GM21528 (cell line): ENCODE data around the gene RAB1B.
"Not testable (repeated sequence)": the region's sequence is repeated elsewhere in the genome, so short reads cannot be mapped to it uniquely, and the experiment has no call there.

Experiments used
- ATAC-seq: cut with Tn5 transposase; IDR thresholded peaks from one replicate; pipeline ENCODE4 v1.9.1; 2021; ENCODE audit warnings: mild to moderate bottlenecking, moderate library complexity; ENCODE audit not compliant: unreplicated experiment, low FRiP score

The RAB1B gene

GRCh38 chr11:66239511-66239910 lies 28.9 kb upstream of the RAB1B start:
- ATAC-seq = no peak

GRCh38 chr11:66239998-66240780 lies 28.2 kb upstream of the RAB1B start:
- no peak for ATAC-seq

- no peak for ATAC-seq
Measured at GRCh38 chr11:66240781-66241136, 27.7 kb upstream of the RAB1B start.

GRCh38 chr11:66242095-66242765 lies 26.2 kb upstream of the RAB1B start:
- ATAC-seq = no peak

- no peak for ATAC-seq
Measured at GRCh38 chr11:66243782-66244535, 24.5 kb upstream of the RAB1B start.

GRCh38 chr11:66247295-66247694 lies 21.1 kb upstream of the RAB1B start:
- ATAC-seq = no peak

- ATAC-seq = no peak
Measured at GRCh38 chr11:66247801-66248200, 20.6 kb upstream of the RAB1B start.

- no peak for ATAC-seq
Measured at GRCh38 chr11:66248903-66249302, 19.5 kb upstream of the RAB1B start.

GRCh38 chr11:66251809-66252208 lies 16.6 kb upstream of the RAB1B start:
- ATAC-seq = no peak

GRCh38 chr11:66253081-66253480 lies 15.4 kb upstream of the RAB1B start:
- not testable (repeated sequence) for ATAC-seq

- ATAC-seq = no peak
Measured at GRCh38 chr11:66258473-66258893, 10.0 kb upstream of the RAB1B start.

- no peak for ATAC-seq
Measured at GRCh38 chr11:66259225-66259624, 9.2 kb upstream of the RAB1B start.

GRCh38 chr11:66259956-66260355 lies 8.5 kb upstream of the RAB1B start:
- no peak for ATAC-seq

GRCh38 chr11:66261578-66261977 lies 6.9 kb upstream of the RAB1B start:
- ATAC-seq = no peak

GRCh38 chr11:66262191-66262590 lies 6.2 kb upstream of the RAB1B start:
- no peak for ATAC-seq

GRCh38 chr11:66262696-66263095 lies 5.7 kb upstream of the RAB1B start:
- ATAC-seq = no peak

- ATAC-seq = no peak
Measured at GRCh38 chr11:66263231-66263630, 5.2 kb upstream of the RAB1B start.

GRCh38 chr11:66263785-66264184 lies 4.7 kb upstream of the RAB1B start:
- ATAC-seq = no peak

GRCh38 chr11:66264383-66264782 lies 4.1 kb upstream of the RAB1B start:
- no peak for ATAC-seq

GRCh38 chr11:66264914-66265313 lies 3.5 kb upstream of the RAB1B start:
- no peak for ATAC-seq
